Endothelial cell of umbilical vein (primary cell): ENCODE data around the gene HBG2. TPM values are rescaled to one million over a fixed set of nuclear protein-coding genes. Genes with fewer than 3 reads are reported as not detected.

ENCODE experiments used
- BruUV-seq: library from RNA; stranded (reverse); fragments of 400-500 nt; replicated peaks from 2 replicates; lab custom pipeline; 2021; lab: Mats Ljungman, UMichigan
- CTCF ChIA-PET: fragments of 300-600, 350-600 bp; sonication (Branson Sonifier 250); formaldehyde crosslinking; loops from one replicate; lab custom pipeline; 2021; ENCODE audit warnings: antibody characterized with exemption, inconsistent platforms; lab: Charles Lee
- POLR2A ChIA-PET: fragments of 300-600, 350-600 bp; sonication (Branson Sonifier 250); formaldehyde crosslinking; loops from one replicate; lab custom pipeline; 2021; ENCODE audit warnings: antibody characterized with exemption, inconsistent platforms; lab: Charles Lee
- DNase-seq: peaks from one replicate; pipeline ENCODE4 v3.0.0-alpha.2; 2011; ENCODE audit warnings: low read depth, low spot score
- FAIRE-seq: peaks from 2 replicates; lab custom pipeline; 2011; peaks lifted over from hg19 to GRCh38; lab: Jason Lieb, UNC
- H2AFZ ChIP-seq: 2 replicates; pipeline ENCODE4 v1.6.0; 2012; ENCODE audit warnings: low read depth, low read length, control low read depth, inconsistent platforms
- H3K27ac ChIP-seq: 2 replicates; pipeline ENCODE4 v1.5.1; 2011; ENCODE audit warnings: low read depth, mild to moderate bottlenecking, control low read depth, low read length, moderate library complexity; ENCODE audit not compliant: insufficient read depth
- H3K27me3 ChIP-seq, 2 experiments: 2 replicates each; pipeline versions ENCODE4 v1.6.0 to v1.6.1; 2011; ENCODE audit warnings: low read length in 2 of 2, mixed read lengths in 1 of 2; ENCODE audit not compliant: control insufficient read depth in 2 of 2, insufficient read depth in 2 of 2
- H3K36me3 ChIP-seq, 2 experiments: 2 replicates in 1 of 2; 3 replicates in 1 of 2; pipeline ENCODE4 v1.5.1; 2011; ENCODE audit warnings: low read length in 2 of 2, mild to moderate bottlenecking in 1 of 2, moderate library complexity in 1 of 2; ENCODE audit not compliant: control insufficient read depth in 2 of 2, insufficient read depth in 2 of 2; ENCODE audit errors: extremely low read depth in 1 of 2
- H3K4me1 ChIP-seq: 3 replicates; pipeline ENCODE4 v1.5.1; 2011; ENCODE audit warnings: mild to moderate bottlenecking, low read length; ENCODE audit not compliant: control insufficient read depth, insufficient read depth; ENCODE audit errors: extremely low read depth
- H3K4me2 ChIP-seq: 2 replicates; pipeline ENCODE4 v1.6.1; 2011; ENCODE audit warnings: low read length, control low read depth, mixed read lengths; ENCODE audit not compliant: insufficient read depth
- H3K4me3 ChIP-seq, 3 experiments: fragments of 200-600 bp in 1 of 3; sonication (generic), shearing (Covaris generic) in 1 of 3; replicated peaks in 1 of 3; 2 replicates each; pipeline ENCODE4 v1.5.1; 2011 to 2016; ENCODE audit warnings: control low read depth in 3 of 3, low read length in 3 of 3, mild to moderate bottlenecking in 2 of 3, inconsistent platforms in 1 of 3, low read depth in 1 of 3, moderate library complexity in 1 of 3; ENCODE audit not compliant: insufficient read depth in 1 of 3
- H3K79me2 ChIP-seq: 2 replicates; pipeline ENCODE4 v1.6.0; 2012; ENCODE audit warnings: low read length, inconsistent platforms; ENCODE audit not compliant: control insufficient read depth, insufficient read depth
- H3K9ac ChIP-seq: replicated peaks from 2 replicates; pipeline ENCODE3; 2011; ENCODE audit warnings: low read length, control low read depth; ENCODE audit not compliant: insufficient read depth; ENCODE audit errors: extremely low read depth
- H3K9me1 ChIP-seq: replicated peaks from 3 replicates; pipeline ENCODE4 v1.6.0; 2011; ENCODE audit warnings: mild to moderate bottlenecking, low read length; ENCODE audit not compliant: control insufficient read depth, insufficient read depth; ENCODE audit errors: extremely low read depth
- H3K9me3 ChIP-seq: replicated peaks from 2 replicates; pipeline ENCODE4 v1.5.1; 2012; ENCODE audit warnings: low read length, inconsistent platforms; ENCODE audit not compliant: control insufficient read depth, insufficient read depth
- H4K20me1 ChIP-seq: replicated peaks from 2 replicates; pipeline ENCODE3; 2011; ENCODE audit warnings: mild to moderate bottlenecking, low read length; ENCODE audit not compliant: control insufficient read depth, insufficient read depth; ENCODE audit errors: extremely low read depth
- CTCF ChIP-seq, 2 donors: IDR thresholded peaks; 1 replicate in 1 of 2; 2 replicates in 1 of 2; pipeline ENCODE4 v1.5.1; 2011; ENCODE audit warnings: low read length in 2 of 2, mild to moderate bottlenecking in 2 of 2, moderate library complexity in 2 of 2, control low read depth in 1 of 2, inconsistent platforms in 1 of 2, low read depth in 1 of 2; ENCODE audit not compliant: insufficient read depth in 1 of 2; ENCODE audit errors: extremely low read depth in 1 of 2
- EZH2 ChIP-seq: IDR thresholded peaks from 2 replicates; pipeline ENCODE4 v1.6.1; 2012; ENCODE audit warnings: borderline replicate concordance, low read depth, mild to moderate bottlenecking, moderate library complexity, low read length, inconsistent platforms; ENCODE audit not compliant: severe bottlenecking
- FOS ChIP-seq: IDR thresholded peaks from 2 replicates; pipeline ENCODE4 v1.6.1; 2011; ENCODE audit warnings: mild to moderate bottlenecking, low read length, moderate library complexity, borderline replicate concordance; ENCODE audit not compliant: insufficient read depth
- GATA2 ChIP-seq: IDR thresholded peaks from 2 replicates; pipeline ENCODE4 v1.7.0; 2011; ENCODE audit warnings: low read depth, mild to moderate bottlenecking, moderate library complexity, mixed read lengths, low read length; ENCODE audit not compliant: insufficient read length, insufficient read depth
- JUN ChIP-seq: IDR thresholded peaks from 2 replicates; pipeline ENCODE4 v1.6.1; 2011; ENCODE audit warnings: borderline replicate concordance, low read depth; ENCODE audit not compliant: insufficient read length, insufficient read depth
- MYC ChIP-seq: IDR thresholded peaks from one replicate; pipeline ENCODE4 v1.6.1; 2011; ENCODE audit warnings: mild to moderate bottlenecking, low read depth, low read length
- POLR2A ChIP-seq: IDR thresholded peaks from 2 replicates; pipeline ENCODE4 v1.6.1; 2012; ENCODE audit warnings: low read depth, mild to moderate bottlenecking, control low read depth, low read length
- POLR2AphosphoS5 ChIP-seq: IDR thresholded peaks from 2 replicates; pipeline ENCODE4 v1.6.1; 2012; ENCODE audit warnings: low read depth, mild to moderate bottlenecking, control low read depth, low read length, moderate library complexity; ENCODE audit not compliant: insufficient read depth
- dilution Hi-C: fragments of 300-500 bp; cut with MboI; formaldehyde crosslinking; loops from one replicate; pipeline ENCODE4 v1.15.0; 2019; ENCODE audit warnings: low sequenced_read_pairs; ENCODE audit not compliant: extremely low pct_ligation_motif_present
- intact Hi-C: fragments of 100-400 bp; cut with micrococcal nuclease; formaldehyde crosslinking; loops from one replicate; pipeline ENCODE4 v1.10.0; 2022
- polyA plus RNA-seq, 4 experiments: library from polyadenylated mRNA; depleted of rRNA in 3 of 4; stranded (reverse) in 3 of 4; unstranded in 1 of 4; fragments of >200 nt; gene quantifications; 2 replicates each; pipeline versions ENCODE4 v1.2.1 to v1.2.3, GENCODE V29; 2011 to 2012; ENCODE audit warnings: missing spikeins in 1 of 4
- total RNA-seq: library from RNA; stranded (reverse); gene quantifications from 2 replicates; pipeline ENCODE4 v1.2.3, GENCODE V29; 2021
- TF ChIP-seq, protein P1 (sequence below): IDR thresholded peaks from 2 replicates; pipeline ENCODE4 v1.6.1; 2011; ENCODE audit not compliant: insufficient read depth, insufficient read length

HBG2 gene
- total and polyA plus RNA-seq, 2 donors (not counting 3 experiments of a cell fraction or from before 2014, with no cell fraction given) = 1.2 TPM; not detected in 1

GRCh38 chr11:5239046-5239445 is 15.5 kb downstream of the HBG2 start:
- dilution Hi-C loops (no loop called here), intact Hi-C loops (no loop called here)
- BruUV-seq = no TSS peak
- Histone ChIP-seq H4K20me1 (no peaks in the 10 kb centered on the region), H3K9ac (no peak overlapping the region), H3K4me3 (no peak overlapping the region), H2AFZ (no peak overlapping the region), H3K9me3 (no peaks in the 10 kb centered on the region), H3K79me2 (no peaks in the 10 kb centered on the region), H3K9me1 (no peaks in the 10 kb centered on the region), H3K27ac (no peak overlapping the region), H3K4me2 (no peak overlapping the region), H3K4me1 (no peaks in the 10 kb centered on the region), H3K36me3 (no peaks in the 10 kb centered on the region), H3K27me3 (no peaks in the 10 kb centered on the region)
- no peak for TF ChIP-seq JUN
- TF ChIP-seq, protein P1, sequence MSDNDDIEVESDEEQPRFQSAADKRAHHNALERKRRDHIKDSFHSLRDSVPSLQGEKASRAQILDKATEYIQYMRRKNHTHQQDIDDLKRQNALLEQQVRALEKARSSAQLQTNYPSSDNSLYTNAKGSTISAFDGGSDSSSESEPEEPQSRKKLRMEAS = no peak
- TF ChIP-seq POLR2AphosphoS5 = no peak
- TF ChIP-seq FOS = peak; percentile 20
- TF ChIP-seq EZH2 = no peak
- no peak for TF ChIP-seq GATA2
- TF ChIP-seq MYC = no peak
- CTCF ChIA-PET = no interaction called here
- POLR2A ChIA-PET = no interaction called here
- DNase-seq = no peak
- FAIRE-seq = no peak

GRCh38 chr11:5238486-5238885 is 16.1 kb downstream of the HBG2 start:
- Histone ChIP-seq H3K36me3 (no peaks in the 10 kb centered on the region), H3K4me3 (no peak overlapping the region), H3K4me2 (no peak overlapping the region), H3K27ac (no peak overlapping the region), H2AFZ (no peak overlapping the region), H3K9me1 (no peaks in the 10 kb centered on the region), H3K9me3 (no peaks in the 10 kb centered on the region), H4K20me1 (no peaks in the 10 kb centered on the region), H3K4me1 (no peaks in the 10 kb centered on the region), H3K9ac (no peak overlapping the region), H3K27me3 (no peaks in the 10 kb centered on the region), H3K79me2 (no peaks in the 10 kb centered on the region)
- intact Hi-C loops = no loop called here
- POLR2A ChIA-PET = no interaction called here
- dilution Hi-C loops = no loop called here
- no TSS peak for BruUV-seq
- DNase-seq (no peak), FAIRE-seq (no peak)
- no peak for TF ChIP-seq CTCF (IDR thresholded peaks at IDR 0.05; ENCODE audit: extremely low read depth in 1 of 2, insufficient read depth in 1 of 2, low read depth in 1 of 2, low read length in 2 of 2)
- no peak for TF ChIP-seq MYC
- no peak for TF ChIP-seq GATA2
- no peak for TF ChIP-seq EZH2
- no peak for TF ChIP-seq JUN
- no peak for TF ChIP-seq POLR2A
- TF ChIP-seq, protein P1 = no peak
- no peak for TF ChIP-seq FOS
- TF ChIP-seq POLR2AphosphoS5 = no peak
- CTCF ChIA-PET = no interaction called here
